ENCODE data around the gene SORBS2.
"Not testable (repeated sequence)": the region's sequence is repeated elsewhere in the genome, so short reads cannot be mapped to it uniquely, and the experiment has no call there.

DNA sequence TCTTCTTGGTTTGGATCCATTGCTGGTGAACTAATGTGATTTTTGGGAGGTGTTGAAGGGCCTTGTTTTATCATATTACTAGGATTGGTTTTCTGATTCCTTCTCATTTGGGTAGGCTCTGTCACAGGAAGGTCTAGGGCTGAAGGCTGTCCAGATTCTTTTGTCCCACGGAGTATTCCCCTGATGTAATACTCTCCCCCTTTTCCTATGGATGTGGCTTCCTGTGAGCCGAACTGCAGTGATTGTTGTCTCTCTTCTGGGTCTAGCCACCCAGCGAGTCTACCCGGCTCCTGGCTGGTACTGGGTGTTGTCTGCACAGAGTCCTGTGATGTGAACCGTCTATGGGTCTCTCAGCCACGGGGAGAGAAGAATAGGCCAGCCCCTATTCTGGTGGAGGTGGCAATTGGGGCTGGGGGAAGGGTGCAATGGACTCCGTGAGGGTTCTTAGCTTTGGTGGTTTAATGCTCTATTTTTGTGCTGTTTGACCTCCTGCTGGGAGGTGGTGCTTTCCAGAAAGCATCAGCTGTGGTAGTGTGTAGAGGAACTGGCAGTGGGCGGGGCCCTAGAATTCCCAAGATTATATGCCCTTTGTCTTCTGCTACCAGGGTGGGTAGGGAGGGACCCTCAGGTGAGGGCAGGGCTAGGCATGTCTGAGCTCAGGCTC, 252.6 kb downstream of the SORBS2 start:
- TF ChIP-seq, protein P1, sequence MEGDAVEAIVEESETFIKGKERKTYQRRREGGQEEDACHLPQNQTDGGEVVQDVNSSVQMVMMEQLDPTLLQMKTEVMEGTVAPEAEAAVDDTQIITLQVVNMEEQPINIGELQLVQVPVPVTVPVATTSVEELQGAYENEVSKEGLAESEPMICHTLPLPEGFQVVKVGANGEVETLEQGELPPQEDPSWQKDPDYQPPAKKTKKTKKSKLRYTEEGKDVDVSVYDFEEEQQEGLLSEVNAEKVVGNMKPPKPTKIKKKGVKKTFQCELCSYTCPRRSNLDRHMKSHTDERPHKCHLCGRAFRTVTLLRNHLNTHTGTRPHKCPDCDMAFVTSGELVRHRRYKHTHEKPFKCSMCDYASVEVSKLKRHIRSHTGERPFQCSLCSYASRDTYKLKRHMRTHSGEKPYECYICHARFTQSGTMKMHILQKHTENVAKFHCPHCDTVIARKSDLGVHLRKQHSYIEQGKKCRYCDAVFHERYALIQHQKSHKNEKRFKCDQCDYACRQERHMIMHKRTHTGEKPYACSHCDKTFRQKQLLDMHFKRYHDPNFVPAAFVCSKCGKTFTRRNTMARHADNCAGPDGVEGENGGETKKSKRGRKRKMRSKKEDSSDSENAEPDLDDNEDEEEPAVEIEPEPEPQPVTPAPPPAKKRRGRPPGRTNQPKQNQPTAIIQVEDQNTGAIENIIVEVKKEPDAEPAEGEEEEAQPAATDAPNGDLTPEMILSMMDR (IDR thresholded peaks at IDR 0.05): not testable (repeated sequence)
- TF ChIP-seq, protein P2, sequence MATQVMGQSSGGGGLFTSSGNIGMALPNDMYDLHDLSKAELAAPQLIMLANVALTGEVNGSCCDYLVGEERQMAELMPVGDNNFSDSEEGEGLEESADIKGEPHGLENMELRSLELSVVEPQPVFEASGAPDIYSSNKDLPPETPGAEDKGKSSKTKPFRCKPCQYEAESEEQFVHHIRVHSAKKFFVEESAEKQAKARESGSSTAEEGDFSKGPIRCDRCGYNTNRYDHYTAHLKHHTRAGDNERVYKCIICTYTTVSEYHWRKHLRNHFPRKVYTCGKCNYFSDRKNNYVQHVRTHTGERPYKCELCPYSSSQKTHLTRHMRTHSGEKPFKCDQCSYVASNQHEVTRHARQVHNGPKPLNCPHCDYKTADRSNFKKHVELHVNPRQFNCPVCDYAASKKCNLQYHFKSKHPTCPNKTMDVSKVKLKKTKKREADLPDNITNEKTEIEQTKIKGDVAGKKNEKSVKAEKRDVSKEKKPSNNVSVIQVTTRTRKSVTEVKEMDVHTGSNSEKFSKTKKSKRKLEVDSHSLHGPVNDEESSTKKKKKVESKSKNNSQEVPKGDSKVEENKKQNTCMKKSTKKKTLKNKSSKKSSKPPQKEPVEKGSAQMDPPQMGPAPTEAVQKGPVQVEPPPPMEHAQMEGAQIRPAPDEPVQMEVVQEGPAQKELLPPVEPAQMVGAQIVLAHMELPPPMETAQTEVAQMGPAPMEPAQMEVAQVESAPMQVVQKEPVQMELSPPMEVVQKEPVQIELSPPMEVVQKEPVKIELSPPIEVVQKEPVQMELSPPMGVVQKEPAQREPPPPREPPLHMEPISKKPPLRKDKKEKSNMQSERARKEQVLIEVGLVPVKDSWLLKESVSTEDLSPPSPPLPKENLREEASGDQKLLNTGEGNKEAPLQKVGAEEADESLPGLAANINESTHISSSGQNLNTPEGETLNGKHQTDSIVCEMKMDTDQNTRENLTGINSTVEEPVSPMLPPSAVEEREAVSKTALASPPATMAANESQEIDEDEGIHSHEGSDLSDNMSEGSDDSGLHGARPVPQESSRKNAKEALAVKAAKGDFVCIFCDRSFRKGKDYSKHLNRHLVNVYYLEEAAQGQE (IDR thresholded peaks at IDR 0.05): not testable (repeated sequence)
- not testable (repeated sequence) for TF ChIP-seq TFCP2L1 (CRISPR knock-in tag; IDR thresholded peaks at IDR 0.05); KDM1A (IDR thresholded peaks at IDR 0.05; ENCODE audit: low read depth); POLR2A (IDR thresholded peaks at IDR 0.05; ENCODE audit: low read length); MAZ (IDR thresholded peaks at IDR 0.05; ENCODE audit: borderline replicate concordance, low read depth, low read length); NR3C1 (IDR thresholded peaks at IDR 0.05); ZC3H11A (IDR thresholded peaks at IDR 0.05); EP300 (IDR thresholded peaks at IDR 0.05); HOXB5 (CRISPR knock-in tag; IDR thresholded peaks at IDR 0.05); SMC3 (IDR thresholded peaks at IDR 0.05)
- TF ChIP-seq, protein P3, sequence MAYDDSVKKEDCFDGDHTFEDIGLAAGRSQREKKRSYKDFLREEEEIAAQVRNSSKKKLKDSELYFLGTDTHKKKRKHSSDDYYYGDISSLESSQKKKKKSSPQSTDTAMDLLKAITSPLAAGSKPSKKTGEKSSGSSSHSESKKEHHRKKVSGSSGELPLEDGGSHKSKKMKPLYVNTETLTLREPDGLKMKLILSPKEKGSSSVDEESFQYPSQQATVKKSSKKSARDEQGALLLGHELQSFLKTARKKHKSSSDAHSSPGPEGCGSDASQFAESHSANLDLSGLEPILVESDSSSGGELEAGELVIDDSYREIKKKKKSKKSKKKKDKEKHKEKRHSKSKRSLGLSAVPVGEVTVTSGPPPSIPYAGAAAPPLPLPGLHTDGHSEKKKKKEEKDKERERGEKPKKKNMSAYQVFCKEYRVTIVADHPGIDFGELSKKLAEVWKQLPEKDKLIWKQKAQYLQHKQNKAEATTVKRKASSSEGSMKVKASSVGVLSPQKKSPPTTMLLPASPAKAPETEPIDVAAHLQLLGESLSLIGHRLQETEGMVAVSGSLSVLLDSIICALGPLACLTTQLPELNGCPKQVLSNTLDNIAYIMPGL (CRISPR knock-in tag; IDR thresholded peaks at IDR 0.05; ENCODE audit: borderline replicate concordance): not testable (repeated sequence)
